Loucy (cell line): ENCODE data around the gene ASXL1.

ENCODE experiments used
- H2AFZ ChIP-seq: fragments of 200-600 bp; sonication (generic); 2 replicates; pipeline ENCODE4 v1.6.0; 2016; ENCODE audit warnings: antibody characterized with exemption, mild to moderate bottlenecking, low read length, moderate library complexity
- H3F3A ChIP-seq: fragments of 200-600 bp; 2 replicates; pipeline ENCODE4 v1.6.0; 2016; ENCODE audit warnings: antibody characterized with exemption, low read depth, mild to moderate bottlenecking
- H3K27me3 ChIP-seq: fragments of 200-600 bp; sonication (generic); 2 replicates; pipeline ENCODE4 v1.6.1; 2014; ENCODE audit warnings: low read length, mild to moderate bottlenecking; ENCODE audit not compliant: insufficient read depth, poor library complexity, severe bottlenecking
- H3K36me3 ChIP-seq: fragments of 200-600 bp; sonication (generic); 2 replicates; pipeline ENCODE4 v1.6.1; 2016; ENCODE audit warnings: low read length; ENCODE audit not compliant: insufficient read depth
- H3K4me1 ChIP-seq: fragments of 200-600 bp; sonication (generic); 2 replicates; pipeline ENCODE4 v1.5.1; 2014; ENCODE audit warnings: low read length, mild to moderate bottlenecking; ENCODE audit not compliant: insufficient read depth, poor library complexity, severe bottlenecking
- H3K4me2 ChIP-seq: fragments of 200-600 bp; sonication (generic); 2 replicates; pipeline ENCODE4 v1.6.0; 2014; ENCODE audit warnings: antibody characterized with exemption, low read length, low read depth, mild to moderate bottlenecking; ENCODE audit not compliant: poor library complexity, severe bottlenecking
- H3K4me3 ChIP-seq: fragments of 200-600 bp; sonication (generic); 2 replicates; pipeline ENCODE4 v1.5.1; 2014; ENCODE audit warnings: low read length, mild to moderate bottlenecking, mixed read lengths; ENCODE audit not compliant: poor library complexity, severe bottlenecking
- H3K79me2 ChIP-seq: fragments of 200-600 bp; sonication (generic); 2 replicates; pipeline ENCODE4 v1.6.1; 2014; ENCODE audit warnings: low read length; ENCODE audit not compliant: insufficient read depth
- H3K9ac ChIP-seq: fragments of 200-600 bp; sonication (generic); 2 replicates; pipeline ENCODE4 v1.6.0; 2014; ENCODE audit warnings: mild to moderate bottlenecking, low read depth, low read length, moderate library complexity; ENCODE audit not compliant: poor library complexity, severe bottlenecking
- H3K9me2 ChIP-seq: fragments of 200-600 bp; sonication (generic); replicated peaks from 2 replicates; pipeline ENCODE4 v1.6.1; 2016; ENCODE audit warnings: low read depth, low read length, mixed read lengths
- H3K9me3 ChIP-seq: fragments of 200-600 bp; sonication (generic); 2 replicates; pipeline ENCODE4 v1.6.1; 2014; ENCODE audit warnings: mild to moderate bottlenecking, antibody characterized with exemption, low read length, low read depth; ENCODE audit not compliant: insufficient read depth
- H4K20me1 ChIP-seq: fragments of 200-600 bp; sonication (generic); 2 replicates; pipeline ENCODE4 v1.6.0; 2014; ENCODE audit warnings: antibody characterized with exemption, low read length, mild to moderate bottlenecking; ENCODE audit not compliant: insufficient read depth, poor library complexity, severe bottlenecking
- EZH2phosphoT487 ChIP-seq: fragments of 200-600 bp; IDR thresholded peaks from 2 replicates; pipeline ENCODE4 v1.6.1; 2018; ENCODE audit warnings: antibody characterized with exemption, mild to moderate bottlenecking, moderate library complexity, borderline replicate concordance
- TF ChIP-seq, protein P1 (sequence below): fragments of 200-600 bp; sonication (generic); conservative IDR thresholded peaks from 2 replicates; pipeline ENCODE4 v1.5.1; 2014; ENCODE audit warnings: mild to moderate bottlenecking, antibody characterized with exemption, low read length

The ASXL1 gene

DNA sequence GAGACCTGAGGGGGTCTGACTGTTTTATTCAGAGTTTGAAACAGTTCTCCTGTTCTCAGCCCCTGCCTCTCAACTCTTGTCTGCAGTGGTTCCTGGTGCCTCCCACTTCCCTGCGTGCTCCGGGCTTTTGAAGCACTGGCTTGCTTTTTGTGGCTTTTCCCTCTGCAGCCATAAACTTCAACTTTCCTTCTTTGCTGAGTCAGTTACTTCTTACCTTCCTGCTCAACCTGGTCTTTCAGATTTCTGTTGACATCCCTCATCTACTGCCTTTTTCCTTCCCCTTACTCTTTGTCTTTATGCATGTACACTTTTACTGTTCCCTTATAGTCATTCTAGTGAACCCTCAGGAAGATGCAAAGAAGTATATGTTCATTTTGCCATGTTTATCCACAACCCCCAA, 57.4 kb downstream of the ASXL1 start:
- H3K4me1 ChIP-seq = peaks cover 12% of the 10 kb centered on the region
- no peak overlapping the region for H3K4me2 ChIP-seq
- H3K79me2 ChIP-seq = peaks cover 77% of the 10 kb centered on the region
- no peaks in the 10 kb centered on the region for H3K9me2 ChIP-seq
- H3F3A ChIP-seq = no peaks in the 10 kb centered on the region
- no peak overlapping the region for H3K4me3 ChIP-seq
- H3K36me3 ChIP-seq = peaks cover 9% of the 10 kb centered on the region; the same call in 1 of the 2 replicates
- H3K9ac ChIP-seq = no peak overlapping the region
- peaks cover 57% of the 10 kb centered on the region for H4K20me1 ChIP-seq
- H3K9me3 ChIP-seq = no peaks in the 10 kb centered on the region
- no peaks in the 10 kb centered on the region for H3K27me3 ChIP-seq
- no peak for TF ChIP-seq EZH2phosphoT487
- TF ChIP-seq, protein P1, sequence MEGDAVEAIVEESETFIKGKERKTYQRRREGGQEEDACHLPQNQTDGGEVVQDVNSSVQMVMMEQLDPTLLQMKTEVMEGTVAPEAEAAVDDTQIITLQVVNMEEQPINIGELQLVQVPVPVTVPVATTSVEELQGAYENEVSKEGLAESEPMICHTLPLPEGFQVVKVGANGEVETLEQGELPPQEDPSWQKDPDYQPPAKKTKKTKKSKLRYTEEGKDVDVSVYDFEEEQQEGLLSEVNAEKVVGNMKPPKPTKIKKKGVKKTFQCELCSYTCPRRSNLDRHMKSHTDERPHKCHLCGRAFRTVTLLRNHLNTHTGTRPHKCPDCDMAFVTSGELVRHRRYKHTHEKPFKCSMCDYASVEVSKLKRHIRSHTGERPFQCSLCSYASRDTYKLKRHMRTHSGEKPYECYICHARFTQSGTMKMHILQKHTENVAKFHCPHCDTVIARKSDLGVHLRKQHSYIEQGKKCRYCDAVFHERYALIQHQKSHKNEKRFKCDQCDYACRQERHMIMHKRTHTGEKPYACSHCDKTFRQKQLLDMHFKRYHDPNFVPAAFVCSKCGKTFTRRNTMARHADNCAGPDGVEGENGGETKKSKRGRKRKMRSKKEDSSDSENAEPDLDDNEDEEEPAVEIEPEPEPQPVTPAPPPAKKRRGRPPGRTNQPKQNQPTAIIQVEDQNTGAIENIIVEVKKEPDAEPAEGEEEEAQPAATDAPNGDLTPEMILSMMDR = no peak
- H2AFZ ChIP-seq = no peak overlapping the region

DNA sequence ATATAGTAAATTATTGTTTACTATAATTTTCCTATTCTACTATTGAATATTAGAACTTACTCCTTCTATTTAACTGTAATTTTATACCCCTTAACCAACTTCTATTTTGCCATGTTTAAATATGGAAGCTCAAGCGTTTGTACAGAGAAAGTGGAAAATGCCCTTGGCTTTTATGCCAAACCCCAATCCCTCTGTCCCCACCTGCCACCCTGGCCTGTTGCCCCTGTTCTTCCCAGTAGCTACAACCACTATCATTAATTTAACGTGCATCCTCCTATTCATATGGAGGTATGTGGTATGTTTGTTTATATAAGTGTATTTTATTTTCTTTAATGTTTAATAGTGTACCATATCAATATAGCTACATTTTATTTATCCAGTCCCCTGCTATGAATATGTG, 58.1 kb downstream of the ASXL1 start:
- TF ChIP-seq, protein P1 = no peak
- no peak for TF ChIP-seq EZH2phosphoT487
- Histone ChIP-seq H3K27me3 (no peaks in the 10 kb centered on the region), H4K20me1 (peaks cover 59% of the 10 kb centered on the region), H3K4me3 (no peak overlapping the region), H3K79me2 (peaks cover 77% of the 10 kb centered on the region), H3K9me2 (no peaks in the 10 kb centered on the region), H3K4me2 (no peak overlapping the region), H2AFZ (no peak overlapping the region), H3K36me3 (peaks cover 9% of the 10 kb centered on the region; the same call in 1 of the 2 replicates), H3K9me3 (no peaks in the 10 kb centered on the region), H3F3A (no peaks in the 10 kb centered on the region), H3K9ac (no peak overlapping the region), H3K4me1 (peaks cover 12% of the 10 kb centered on the region)

DNA sequence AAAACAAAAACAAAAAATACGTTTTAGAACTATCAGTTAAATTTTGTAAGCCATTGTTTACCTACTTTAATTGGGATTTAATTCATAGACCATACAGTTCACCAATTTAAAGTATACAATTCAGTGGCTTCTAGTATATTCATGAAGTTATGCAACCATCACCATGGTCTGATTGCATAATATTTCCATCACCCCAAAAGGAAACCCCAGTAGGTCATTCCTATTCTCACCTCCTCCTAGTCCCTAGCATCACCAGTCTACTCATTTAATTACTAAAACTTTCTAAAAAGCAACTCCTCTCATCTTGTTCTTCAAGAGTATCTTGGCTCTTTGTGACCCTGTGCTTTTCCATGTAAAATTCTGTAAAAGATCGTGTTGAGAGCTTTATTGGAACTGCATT, 60.2 kb downstream of the ASXL1 start:
- no peaks in the 10 kb centered on the region for H3K9me3 ChIP-seq
- no peaks in the 10 kb centered on the region for H3K9me2 ChIP-seq
- H3K36me3 ChIP-seq = peaks cover 8% of the 10 kb centered on the region; the same call in 1 of the 2 replicates
- H3K79me2 ChIP-seq = peaks cover 61% of the 10 kb centered on the region
- no peak overlapping the region for H3K9ac ChIP-seq
- no peak overlapping the region for H2AFZ ChIP-seq
- H3K4me1 ChIP-seq = peaks cover 5% of the 10 kb centered on the region
- H3K4me3 ChIP-seq = no peak overlapping the region
- peaks cover 44% of the 10 kb centered on the region for H4K20me1 ChIP-seq
- no peaks in the 10 kb centered on the region for H3F3A ChIP-seq
- H3K27me3 ChIP-seq = no peaks in the 10 kb centered on the region
- TF ChIP-seq EZH2phosphoT487 = no peak
- TF ChIP-seq, protein P1 = no peak
- H3K4me2 ChIP-seq = no peak overlapping the region
